ENCODE measurements around the gene MAGI2.

GRCh38 chr7:78129865-78130264 is 1323.6 kb downstream of the MAGI2 start:
- TF ChIP-seq CTCF (IDR thresholded peaks at IDR 0.05 in 2 of 3, conservative IDR thresholded peaks at IDR 0.05 in 1 of 3; ENCODE audit: borderline replicate concordance in 1 of 3, insufficient read depth in 1 of 3, low read depth in 2 of 3, low read length in 2 of 3): no peak
- no peak for TF ChIP-seq POLR2A (IDR thresholded peaks at IDR 0.05; ENCODE audit: borderline replicate concordance, extremely low read depth, insufficient read depth, insufficient read length)
